ENCODE measurements around the gene CYP3A5. TPM values are rescaled to one million over a fixed set of nuclear protein-coding genes. Genes with fewer than 3 reads are reported as not detected.

Gene CYP3A5
- total and polyA plus RNA-seq, 2 of the 4 experiments (the other 2 are of a cell fraction): not detected

DNA sequence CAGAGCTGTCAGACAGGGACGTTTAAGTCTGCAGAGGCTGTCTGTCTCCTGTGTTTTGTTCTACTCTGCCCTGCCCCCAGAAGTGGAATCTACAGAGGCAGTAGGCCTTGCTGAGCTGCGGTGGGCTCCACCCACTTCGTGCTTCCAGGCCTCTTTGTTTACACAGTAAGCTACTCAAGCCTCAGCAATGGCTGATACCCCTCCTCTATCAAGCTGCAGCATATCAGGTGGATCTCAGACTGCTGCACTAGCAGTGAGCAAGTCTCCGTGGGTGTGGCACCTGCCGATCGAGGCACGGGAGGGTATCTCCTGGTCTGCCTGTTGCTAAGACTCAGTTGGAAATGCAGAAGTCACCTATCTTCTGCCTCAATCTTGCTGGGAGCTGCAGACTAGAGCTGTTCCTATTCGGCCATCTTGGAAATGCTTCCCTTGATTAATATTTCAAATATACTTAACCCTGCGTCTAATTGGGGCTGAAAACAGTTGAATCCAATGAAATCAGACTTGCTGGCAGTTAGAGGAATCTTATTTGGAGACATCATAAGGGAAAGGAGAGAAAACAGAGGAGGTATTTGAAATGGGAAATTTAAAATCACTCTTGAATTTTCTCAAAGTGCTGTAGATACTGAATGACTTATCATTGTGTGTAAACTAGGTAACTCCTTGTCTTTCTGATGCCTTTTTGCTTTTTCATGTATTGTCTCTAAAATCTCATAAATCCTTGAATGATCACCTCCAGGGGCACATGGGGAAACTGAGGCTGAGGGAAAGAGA, 13.8 kb upstream of the CYP3A5 start:
- Histone ChIP-seq H2AK5ac (ENCODE audit: low read depth, low read length) (no peak overlapping the region), H3K4me2 (ENCODE audit: low read depth, low read length) (no peak overlapping the region), H2BK120ac (ENCODE audit: low read depth, low read length) (no peak overlapping the region), H3K36me3 (ENCODE audit: control insufficient read depth, insufficient read depth, low read length) (no peaks in the 10 kb centered on the region), H3K27me3 (ENCODE audit: control insufficient read depth, insufficient read depth, low read length) (no peaks in the 10 kb centered on the region; the same call in 1 of the 2 replicates), H3K9me3 (ENCODE audit: control insufficient read depth, insufficient read depth, low read length) (no peaks in the 10 kb centered on the region), H3K9me1 (ENCODE audit: insufficient read depth, low read length) (no peaks in the 10 kb centered on the region), H3K4me1 (ENCODE audit: control insufficient read depth, insufficient read depth, low read length) (peaks cover 3% of the 10 kb centered on the region; the same call in 1 of the 2 replicates), H4K20me1 (ENCODE audit: insufficient read depth, low read length) (no peaks in the 10 kb centered on the region), H4K5ac (ENCODE audit: low read depth, low read length) (no peak overlapping the region), H2BK20ac (ENCODE audit: low read depth, low read length) (no peak overlapping the region), H3K56ac (ENCODE audit: extremely low read depth, insufficient read depth, low read length) (no peak overlapping the region), H3K18ac (ENCODE audit: low read depth, low read length) (no peak overlapping the region), H2AK9ac (replicated peaks; ENCODE audit: low read depth, low read length, poor library complexity) (no peak overlapping the region), H3K9ac (ENCODE audit: low read depth, low read length) (no peak overlapping the region), H3K79me1 (ENCODE audit: low read depth in 1 of 2, low read length in 2 of 2) (no peaks in the 10 kb centered on the region), H3K23ac (ENCODE audit: low read depth, low read length) (no peak overlapping the region), H3K14ac (replicated peaks; ENCODE audit: low read depth, low read length) (no peak overlapping the region), H3K4ac (ENCODE audit: low read depth, low read length) (no peak overlapping the region), H3K4me3 (ENCODE audit: insufficient read depth, low read depth, low read length) (no peak overlapping the region), H4K8ac (ENCODE audit: low read depth in 2 of 2, low read length in 2 of 2) (no peak overlapping the region), H2BK5ac (ENCODE audit: low read depth, low read length, poor library complexity, severe bottlenecking) (no peak overlapping the region), H2BK15ac (ENCODE audit: low read depth, low read length) (no peak overlapping the region), H4K91ac (ENCODE audit: insufficient read depth, low read depth, low read length) (no peak overlapping the region), H3K27ac (ENCODE audit: insufficient read depth, low read length) (no peak overlapping the region), H2AFZ (replicated peaks; ENCODE audit: low read length, poor library complexity) (peak overlapping the region; percentile 21)
- intact Hi-C loops (cut with micrococcal nuclease) (no loop called here), in situ Hi-C loops (cut with MboI; ENCODE audit: low sequenced_read_pairs) (no loop called here), dilution Hi-C loops (cut with HindIII; ENCODE audit: low sequenced_read_pairs, unreplicated experiment) (no loop called here)
- TF ChIP-seq MAZ (IDR thresholded peaks at IDR 0.05; ENCODE audit: borderline replicate concordance, low read depth, low read length) (no peak), SMC3 (IDR thresholded peaks at IDR 0.05; ENCODE audit: low read depth, low read length) (no peak), CHD1 (IDR thresholded peaks at IDR 0.05; ENCODE audit: low read depth, low read length) (no peak), MAFK (IDR thresholded peaks at IDR 0.05; ENCODE audit: low read depth, low read length) (no peak)
- ATAC-seq (ENCODE audit: low read depth) (peak; percentile 40; the same call in 1 of the 2 replicates), DNase-seq (no peak)
- no TSS peak for BruUV-seq (replicated peaks)
- ChIA-PET POLR2A (ENCODE audit: unreplicated experiment) (no interaction called here), CTCF (no interaction called here)
- 14% methylated on average over 1 of the region's 9 CpGs; no CpG with 5 or more reads in 1 of the 2 experiments for WGBS, 2 experiments (ENCODE audit: extremely low coverage in 2 of 2, insufficient read length in 1 of 2)

Measured in IMR-90 (cell line).